HT-29 (cell line): Measurements from ENCODE around the gene HINFP. TPM values are rescaled to one million over a fixed set of nuclear protein-coding genes. Genes with fewer than 3 reads are reported as not detected.
"Not testable (repeated sequence)": the region's sequence is repeated elsewhere in the genome, so short reads cannot be mapped to it uniquely, and the experiment has no call there.

Experiments used
- DNase-seq: peaks from one replicate; pipeline ENCODE4 v3.0.0-alpha.2; 2015; ENCODE audit warnings: low spot score
- total RNA-seq: library from RNA; depleted of rRNA; stranded (reverse); fragments of >200 nt; shearing (Covaris generic); gene quantifications from 2 replicates; pipeline ENCODE4 v1.2.3, GENCODE V29; 2014

Gene HINFP
- total RNA-seq, 1 experiment from 2014 or later = 15.5 TPM

GRCh38 chr11:119154178-119154577 is 32.8 kb downstream of the HINFP start:
- DNase-seq = no peak

- DNase-seq = no peak
Measured at GRCh38 chr11:119155733-119156492, 34.5 kb downstream of the HINFP start.

DNA sequence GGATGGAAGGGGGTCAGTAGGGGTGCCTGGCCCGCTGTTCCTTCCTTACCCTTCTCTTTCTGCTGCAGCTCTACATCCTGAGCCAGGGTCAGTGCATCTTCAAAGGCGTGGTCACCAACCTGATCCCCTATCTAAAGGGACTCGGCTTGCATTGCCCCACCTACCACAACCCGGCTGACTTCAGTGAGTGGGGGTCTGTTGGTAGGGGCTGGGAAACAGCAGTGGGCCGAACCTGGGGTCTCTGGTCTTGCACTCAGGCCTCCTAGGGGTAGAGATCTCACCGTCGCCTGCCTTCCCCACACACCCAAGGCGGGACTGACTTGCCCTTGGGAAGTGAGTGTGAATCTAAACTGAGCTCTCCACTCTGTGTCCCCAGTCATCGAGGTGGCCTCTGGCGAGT is 35.1 kb downstream of the HINFP start:
- DNase-seq = no peak

DNA sequence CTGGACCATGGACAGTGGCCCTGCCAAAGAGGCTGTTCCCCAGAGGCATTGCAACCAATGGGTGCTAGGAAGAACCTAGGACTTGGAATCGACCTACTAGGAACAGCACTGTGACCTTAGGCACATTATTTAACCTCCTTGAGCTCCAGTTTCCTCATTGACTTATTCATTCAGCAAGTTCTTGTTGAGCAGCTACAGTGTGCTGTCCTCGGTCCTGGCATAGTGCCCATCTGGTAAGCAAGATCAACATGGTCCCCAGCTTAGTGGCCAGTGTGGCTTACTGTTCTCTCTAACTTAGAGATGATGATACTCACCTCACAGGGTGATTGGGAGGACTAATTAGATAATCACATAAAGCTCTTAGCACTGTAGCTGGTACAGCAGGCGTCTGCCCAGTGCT is 35.7 kb downstream of the HINFP start:
- DNase-seq = peak; percentile 48

DNA sequence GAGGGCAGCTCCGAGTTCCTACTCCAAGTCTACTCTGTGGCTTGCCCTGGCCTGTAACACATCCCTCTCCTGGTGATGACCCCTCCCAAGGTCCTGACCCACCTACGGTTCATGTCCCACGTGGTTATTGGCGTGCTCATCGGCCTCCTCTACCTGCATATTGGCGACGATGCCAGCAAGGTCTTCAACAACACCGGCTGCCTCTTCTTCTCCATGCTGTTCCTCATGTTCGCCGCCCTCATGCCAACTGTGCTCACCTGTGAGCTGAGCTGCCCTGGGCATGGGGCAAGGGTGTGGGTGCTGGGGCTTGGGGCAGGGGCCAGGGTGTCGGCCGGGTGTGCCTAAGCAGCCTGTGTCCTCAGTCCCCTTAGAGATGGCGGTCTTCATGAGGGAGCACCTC is 37.1 kb downstream of the HINFP start:
- DNase-seq = no peak

DNA sequence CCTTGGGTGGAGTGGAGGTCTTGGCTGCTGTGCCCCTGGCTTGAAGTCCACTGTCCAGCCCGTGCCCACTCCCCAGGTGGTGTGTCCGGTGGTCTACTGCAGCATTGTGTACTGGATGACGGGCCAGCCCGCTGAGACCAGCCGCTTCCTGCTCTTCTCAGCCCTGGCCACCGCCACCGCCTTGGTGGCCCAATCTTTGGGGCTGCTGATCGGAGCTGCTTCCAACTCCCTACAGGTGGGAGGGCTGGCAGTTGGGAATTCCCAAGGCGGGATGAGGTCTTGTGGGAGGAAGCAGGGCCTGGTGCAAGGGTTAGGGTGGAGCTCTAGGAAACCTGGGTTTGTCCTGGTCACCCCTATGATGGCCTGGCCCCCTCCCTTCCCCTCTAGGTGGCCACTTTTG is 38.8 kb downstream of the HINFP start:
- no peak for DNase-seq

DNA sequence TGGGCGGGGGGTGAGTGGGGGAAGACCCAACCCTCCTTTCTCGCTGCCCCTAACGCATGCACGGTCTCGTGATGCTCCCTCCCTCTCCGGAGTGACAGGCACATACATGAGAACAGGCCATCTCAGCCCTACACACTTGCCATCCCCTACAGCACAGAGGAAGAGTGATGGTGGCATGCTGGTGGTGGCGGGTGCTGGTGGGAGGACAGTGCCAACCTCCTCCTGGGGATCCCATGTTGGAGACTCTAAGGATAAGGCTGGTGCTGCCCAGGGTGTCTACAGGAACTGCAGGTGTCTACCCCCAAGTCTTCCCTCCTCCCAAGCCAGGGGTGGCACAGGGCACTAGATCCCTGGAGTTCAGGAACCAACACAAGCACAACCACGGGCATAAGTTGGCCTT is 40.5 kb downstream of the HINFP start:
- DNase-seq = no peak

GRCh38 chr11:119166368-119167076 is 45.1 kb downstream of the HINFP start:
- DNase-seq = no peak

DNA sequence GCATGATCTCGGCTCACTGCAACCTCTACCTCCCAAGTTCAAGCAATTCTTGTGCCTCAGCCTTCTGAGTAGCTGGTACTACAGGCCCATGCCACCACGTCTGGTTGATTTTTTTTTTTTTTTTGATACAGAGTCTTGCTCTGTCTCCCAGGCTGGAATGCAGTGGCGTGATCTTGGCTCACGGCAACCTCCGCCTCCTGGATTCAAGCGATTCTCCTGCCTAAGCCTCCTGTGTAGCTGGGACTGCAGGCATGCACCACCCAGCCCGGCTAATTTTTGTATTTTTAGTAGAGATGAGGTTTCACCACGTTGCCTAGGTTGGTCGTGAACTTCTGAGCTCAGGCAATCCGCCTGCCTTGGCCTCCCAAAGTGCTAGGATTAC is 45.7 kb downstream of the HINFP start:
- DNase-seq = not testable (repeated sequence)

DNA sequence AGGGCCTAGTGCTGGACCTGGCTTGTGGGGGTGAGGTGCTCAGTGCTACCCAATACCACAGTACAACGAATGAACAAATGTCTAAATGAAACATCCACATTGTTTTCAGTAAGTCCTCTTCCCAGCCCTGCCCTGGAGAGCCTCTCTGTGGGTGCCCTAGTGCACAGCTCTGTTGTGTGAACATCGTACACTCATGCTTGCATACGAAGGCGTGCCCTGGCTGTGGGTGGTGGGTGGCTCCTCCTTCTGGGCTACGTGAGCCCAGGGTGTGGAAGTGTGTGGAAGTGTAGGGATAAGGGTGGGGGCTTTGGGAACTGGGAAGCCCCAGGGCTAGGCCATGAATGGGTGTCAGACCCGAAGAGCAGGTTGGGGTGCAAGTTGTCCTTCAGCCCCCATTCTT is 46.6 kb downstream of the HINFP start:
- DNase-seq = no peak

- DNase-seq = peak; percentile 88
Measured at GRCh38 chr11:119168471-119169281, 47.3 kb downstream of the HINFP start, which contains the start of gene NLRX1. Gene NLRX1, plus strand, starts transcription at chr11:119168725. Its CDS starts 2,679 bp downstream, at chr11:119171404.

- no peak for DNase-seq
Measured at GRCh38 chr11:119169282-119169719, 47.9 kb downstream of the HINFP start.

GRCh38 chr11:119172513-119172912 is 51.1 kb downstream of the HINFP start:
- no peak for DNase-seq

GRCh38 chr11:119173453-119173852 is 52.1 kb downstream of the HINFP start:
- DNase-seq = no peak

DNA sequence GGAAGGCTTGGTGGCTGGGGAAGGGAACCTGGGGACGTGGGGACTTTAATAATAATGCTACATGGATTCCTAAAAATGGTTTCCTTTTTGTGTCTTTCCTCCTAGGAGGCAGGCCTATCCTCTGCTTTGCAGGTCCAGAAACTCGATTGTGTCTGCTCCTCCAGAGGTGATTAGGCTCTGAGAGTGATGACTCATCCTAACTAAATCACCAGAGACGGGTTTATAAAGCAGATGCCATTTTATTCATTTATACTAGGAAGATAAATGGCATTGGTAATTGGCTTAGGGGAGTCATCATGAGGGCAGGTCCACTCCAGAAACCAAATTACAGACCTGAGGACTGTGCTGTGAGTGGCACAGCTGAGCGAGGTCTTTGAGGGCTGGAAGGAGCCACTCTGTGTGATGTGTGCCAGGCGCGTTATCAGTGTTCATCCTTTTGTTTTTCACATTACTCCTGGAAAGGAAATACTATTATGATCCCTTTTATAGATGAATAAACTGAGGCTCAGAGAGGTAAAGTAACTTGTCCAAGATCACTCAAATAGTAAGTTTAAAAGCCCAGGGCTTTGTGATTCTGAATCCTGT is 54.2 kb downstream of the HINFP start:
- peak; percentile 45 for DNase-seq

- no peak for DNase-seq
Measured at GRCh38 chr11:119178166-119178680, 56.8 kb downstream of the HINFP start.

DNA sequence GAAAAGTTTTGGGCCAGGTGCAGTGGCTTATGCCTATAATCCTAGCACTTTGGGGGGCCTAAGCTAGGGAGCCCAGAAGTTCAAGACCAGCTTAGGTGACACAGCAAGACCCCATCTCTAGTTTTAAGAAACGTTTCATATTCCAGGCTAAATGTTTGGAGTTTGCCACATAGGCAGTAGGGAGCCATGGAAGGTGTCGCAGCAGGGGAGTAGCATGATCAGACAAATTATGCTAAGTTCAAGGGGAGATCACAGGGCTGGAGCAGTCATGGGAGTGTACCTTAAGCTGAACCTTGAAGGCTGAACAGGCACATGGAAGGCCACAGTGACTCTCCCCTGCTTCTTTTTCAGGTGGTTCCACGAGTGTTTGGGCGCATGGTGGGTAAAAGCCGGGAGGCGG is 58.0 kb downstream of the HINFP start:
- DNase-seq = no peak

- peak; percentile 19 for DNase-seq
Measured at GRCh38 chr11:119179983-119180382, 58.6 kb downstream of the HINFP start.

GRCh38 chr11:119180729-119181676 is 59.6 kb downstream of the HINFP start:
- no peak for DNase-seq

GRCh38 chr11:119181677-119182412 is 60.5 kb downstream of the HINFP start:
- no peak for DNase-seq
